Kidney (tissue), 14 donors: ENCODE data around the gene LGR6. TPM values are rescaled to one million over a fixed set of nuclear protein-coding genes. Genes with fewer than 3 reads are reported as not detected.

Experiments used
- DNase-seq, 5 donors: peaks; one replicate each; pipeline ENCODE4 v3.0.0-alpha.2; 2013 to 2020
- FAIRE-seq: peaks from 2 replicates; lab custom pipeline; 2012; peaks lifted over from hg19 to GRCh38; lab: Jason Lieb, UNC
- H3K27ac ChIP-seq, 2 donors: one replicate each; pipeline ENCODE4 v1.7.0; 2013; ENCODE audit warnings: low read depth in 2 of 2, low read length in 2 of 2, inconsistent platforms in 1 of 2
- H3K27me3 ChIP-seq: one replicate; pipeline ENCODE4 v1.7.1; 2013; ENCODE audit warnings: low read length, inconsistent platforms; ENCODE audit not compliant: control insufficient read depth, insufficient read depth
- H3K36me3 ChIP-seq, 3 donors: one replicate each; pipeline versions ENCODE4 v1.7.0 to v1.7.1; 2013; ENCODE audit warnings: low read length in 3 of 3, control low read depth in 1 of 3, inconsistent platforms in 1 of 3; ENCODE audit not compliant: insufficient read depth in 3 of 3, control insufficient read depth in 2 of 3
- H3K4me1 ChIP-seq, 3 donors: one replicate each; pipeline versions ENCODE4 v1.7.0 to v1.7.1; 2013; ENCODE audit warnings: low read length in 3 of 3, inconsistent platforms in 1 of 3, low read depth in 1 of 3; ENCODE audit not compliant: control insufficient read depth in 2 of 3, insufficient read depth in 2 of 3
- H3K4me3 ChIP-seq, 3 donors: one replicate each; pipeline versions ENCODE4 v1.7.0 to v1.8.1; 2013; ENCODE audit warnings: low read length in 3 of 3, control low read depth in 1 of 3, inconsistent platforms in 1 of 3
- H3K9ac ChIP-seq, 3 donors: one replicate each; pipeline versions ENCODE4 v1.7.0 to v1.7.1; 2013; ENCODE audit warnings: low read length in 3 of 3, control low read depth in 1 of 3, inconsistent platforms in 1 of 3
- H3K9me3 ChIP-seq, 3 donors: one replicate each; pipeline versions ENCODE4 v1.7.0 to v1.7.1; 2013; ENCODE audit warnings: low read length in 3 of 3, control low read depth in 1 of 3, inconsistent platforms in 1 of 3; ENCODE audit not compliant: control insufficient read depth in 2 of 3, insufficient read depth in 1 of 3
- CTCF ChIP-seq: IDR thresholded peaks from 3 replicates; pipeline ENCODE4 v1.5.1; 2012; ENCODE audit warnings: mild to moderate bottlenecking, moderate library complexity, borderline replicate concordance; ENCODE audit not compliant: insufficient read depth; ENCODE audit errors: extremely low read depth
- intact Hi-C: fragments of 100-400 bp; cut with DNase I; formaldehyde crosslinking; loops from one replicate; pipeline ENCODE4 v1.11.1; 2022
- polyA plus RNA-seq: library from polyadenylated mRNA; stranded (reverse); fragments of 350-450 nt; fragmentation: Illumina TruSeq; extraction: RNeasy Lipid Tissue Mini Kit (QIAGEN cat#74804); gene quantifications from one replicate; pipeline ENCODE4 v1.2.3, GENCODE V29; 2014; ENCODE audit warnings: low read depth, low replicate concordance; ENCODE audit not compliant: insufficient read depth
- total RNA-seq: library from RNA; stranded (reverse); fragmentation: NEBNext Ultra II Directional; extraction: Animal tissue kit (Norgen Biotek cat#: 25700); gene quantifications from one replicate; pipeline ENCODE4 v1.2.1, GENCODE V29; 2021
- donor health status: control.
- donor health status: control.
- donor health status: control.
- donor health status: control.
- donor health status: control.
- donor health status: DM: yes; HTN: yes; CAD: no.
- donor health status: Normal renal cell carcinoma (clear cell type).

LGR6 gene
- total and polyA plus RNA-seq, 2 donors from 2014 or later = 1.8 to 4.1 TPM

DNA sequence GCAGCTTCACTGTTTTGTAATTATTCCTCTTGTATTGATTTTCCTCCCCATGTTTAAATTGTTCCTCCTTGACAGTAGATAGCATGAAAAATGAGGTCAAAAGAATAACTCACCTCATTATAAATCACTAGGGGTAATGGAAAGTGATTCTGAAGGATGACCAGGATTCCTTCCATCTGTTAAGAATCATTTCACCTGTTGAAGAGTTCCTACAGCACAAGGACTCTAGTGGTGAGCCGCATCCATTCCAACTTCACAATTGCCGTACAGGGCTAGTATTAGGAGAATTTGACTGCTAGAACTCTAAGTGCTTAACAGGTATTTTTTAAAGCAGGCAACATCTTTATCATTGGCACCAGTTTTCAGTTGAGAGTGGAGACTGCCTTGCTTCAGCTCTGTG lies 168.6 kb downstream of the LGR6 start:
- no peak for FAIRE-seq
- H3K4me1 ChIP-seq = no peaks in the 10 kb centered on the region

GRCh38 chr1:202365092-202365815 lies 171.7 kb downstream of the LGR6 start:
- H3K9ac ChIP-seq = no peak overlapping the region
- intact Hi-C loops = no loop called here

More for the DNA sequence above, 168.6 kb downstream of the LGR6 start:
- no peak for TF ChIP-seq CTCF
- Histone ChIP-seq H3K27ac (no peak overlapping the region), H3K9me3 (no peaks in the 10 kb centered on the region), H3K4me3 (no peak overlapping the region), H3K36me3 (no peaks in the 10 kb centered on the region), H3K27me3 (no peaks in the 10 kb centered on the region), H3K9ac (no peak overlapping the region)
- intact Hi-C loops = no loop called here
- no peak for DNase-seq

GRCh38 chr1:202367271-202367670 lies 173.7 kb downstream of the LGR6 start:
- intact Hi-C loops = no loop called here
- H3K4me3 ChIP-seq = no peak overlapping the region
- no peaks in the 10 kb centered on the region for H3K9me3 ChIP-seq
- no peaks in the 10 kb centered on the region for H3K4me1 ChIP-seq
- no peaks in the 10 kb centered on the region for H3K36me3 ChIP-seq
- no peak overlapping the region for H3K27ac ChIP-seq
- DNase-seq (no peak), FAIRE-seq (no peak)
- TF ChIP-seq CTCF = no peak
- no peaks in the 10 kb centered on the region for H3K27me3 ChIP-seq
- H3K9ac ChIP-seq = no peak overlapping the region

More at GRCh38 chr1:202365092-202365815, 171.7 kb downstream of the LGR6 start:
- TF ChIP-seq CTCF = no peak
- Histone ChIP-seq H3K4me1 (no peaks in the 10 kb centered on the region), H3K4me3 (no peak overlapping the region), H3K36me3 (no peaks in the 10 kb centered on the region), H3K9me3 (no peaks in the 10 kb centered on the region), H3K27ac (no peak overlapping the region), H3K27me3 (no peaks in the 10 kb centered on the region)
- DNase-seq (no peak), FAIRE-seq (no peak)

Other genes with a start within 250 kb of the LGR6 start
- 33.3 TPM for gene LMOD1, start 247.3 kb upstream of the LGR6 start, total RNA-seq
- 9.5 TPM for gene LMOD1, start 247.3 kb upstream of the LGR6 start, polyA plus RNA-seq
- gene TIMM17A, start 238.3 kb upstream of the LGR6 start, total RNA-seq = 40.8 TPM
- 73.2 TPM for gene TIMM17A, start 238.3 kb upstream of the LGR6 start, polyA plus RNA-seq
- gene RNPEP, start 211.2 kb upstream of the LGR6 start, total RNA-seq = 54.6 TPM
- 48.7 TPM for gene RNPEP, start 211.2 kb upstream of the LGR6 start, polyA plus RNA-seq
- 400 TPM for gene ELF3, start 183.2 kb upstream of the LGR6 start, total RNA-seq
- gene ELF3, start 183.2 kb upstream of the LGR6 start, polyA plus RNA-seq = 81.8 TPM
- gene GPR37L1, start 70.9 kb upstream of the LGR6 start, total RNA-seq = 0.13 TPM
- not detected for gene GPR37L1, start 70.9 kb upstream of the LGR6 start, polyA plus RNA-seq
- gene ARL8A, start 49.1 kb upstream of the LGR6 start, total RNA-seq = 72.2 TPM
- gene ARL8A, start 49.1 kb upstream of the LGR6 start, polyA plus RNA-seq = 60.8 TPM
- 5.5 TPM for gene PTPN7, start 33.2 kb upstream of the LGR6 start, total RNA-seq
- 3.5 TPM for gene PTPN7, start 33.2 kb upstream of the LGR6 start, polyA plus RNA-seq
- 1.6 TPM for gene UBE2T, start 148.1 kb downstream of the LGR6 start, total RNA-seq
- gene UBE2T, start 148.1 kb downstream of the LGR6 start, polyA plus RNA-seq = 6.6 TPM
- 40.0 TPM for gene PPP1R12B, start 154.9 kb downstream of the LGR6 start, total RNA-seq
- gene PPP1R12B, start 154.9 kb downstream of the LGR6 start, polyA plus RNA-seq = 5.7 TPM